Measurements from ENCODE around the gene APC2. TPM values are rescaled to one million over a fixed set of nuclear protein-coding genes. Genes with fewer than 3 reads are reported as not detected.

APC2 gene
- total RNA-seq, 1 experiment from 2014 or later = 1.6 TPM

DNA sequence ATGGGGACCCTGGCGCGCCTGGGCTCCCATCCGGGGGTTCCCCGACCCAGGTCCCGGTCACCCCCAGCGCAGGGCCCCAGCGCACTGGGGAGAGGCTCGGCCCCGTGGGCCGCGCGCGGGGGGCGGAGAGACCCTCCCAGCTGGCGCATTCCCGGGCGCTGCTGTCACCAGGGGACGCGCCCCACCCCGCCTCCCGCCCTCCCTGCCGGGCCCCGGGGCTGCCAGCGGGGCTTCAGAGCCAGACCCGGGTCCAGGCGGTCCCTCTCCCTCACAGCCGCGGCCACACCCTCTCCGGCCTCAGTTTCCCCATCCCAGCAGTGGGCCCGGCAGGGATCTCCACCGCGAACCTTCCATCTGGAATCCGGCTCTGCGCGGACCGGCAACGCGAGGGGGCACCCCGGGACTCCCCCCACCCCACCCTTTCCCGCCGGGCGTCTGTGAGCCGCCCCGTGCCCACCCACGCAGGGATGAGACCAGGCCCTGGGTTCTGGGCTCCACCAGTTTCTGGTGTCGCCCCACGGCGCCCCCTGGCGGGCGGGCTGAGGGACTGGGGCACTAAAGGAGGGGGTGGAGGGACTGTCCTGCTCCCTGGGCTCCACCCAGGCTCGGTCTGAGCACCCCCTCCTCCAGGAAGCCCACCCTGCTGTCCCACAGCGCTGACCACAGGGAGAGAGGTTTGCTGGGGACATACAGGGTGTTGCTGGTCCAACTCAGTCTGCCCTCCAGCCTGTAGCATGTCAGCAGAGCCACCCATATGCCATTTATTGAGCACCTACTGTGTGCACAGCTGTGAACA is 63.8 kb downstream of the APC2 start:
- TSS peak; percentile 65 for BruUV-seq (replicated peaks)
- peak overlapping the region; percentile 69 for H3K4me3 ChIP-seq
- H3K4me2 ChIP-seq = peak overlapping the region; percentile 68
- ChIA-PET CTCF (interaction anchor here (0.6 to 0.7 kb wide), 2 partner anchors 14 to 157 kb away, joined by 5 to 16 read pairs; no protein-coding TSS in a partner anchor), POLR2A (ENCODE audit: unreplicated experiment) (interaction anchor here (0.5 kb wide), 1 partner anchor 1825 kb away, joined by 3 read pairs; no protein-coding TSS in a partner anchor)
- H3K79me2 ChIP-seq (ENCODE audit: low read depth) = no peaks in the 10 kb centered on the region
- H3K4me1 ChIP-seq (replicated peaks; ENCODE audit: insufficient read depth) = no peaks in the 10 kb centered on the region; the same call in 1 of the 2 replicates
- H2AFZ ChIP-seq = no peak overlapping the region
- H4K20me1 ChIP-seq (ENCODE audit: insufficient read depth) = no peaks in the 10 kb centered on the region
- peaks cover 4% of the 10 kb centered on the region for H3F3A ChIP-seq (ENCODE audit: insufficient read depth, low read depth)
- DNase-seq = peak in 1 of 2 experiments; percentile 62
- TF ChIP-seq EZH2 (IDR thresholded peaks at IDR 0.05; ENCODE audit: low read depth) = no peak
- TF ChIP-seq, protein P1, sequence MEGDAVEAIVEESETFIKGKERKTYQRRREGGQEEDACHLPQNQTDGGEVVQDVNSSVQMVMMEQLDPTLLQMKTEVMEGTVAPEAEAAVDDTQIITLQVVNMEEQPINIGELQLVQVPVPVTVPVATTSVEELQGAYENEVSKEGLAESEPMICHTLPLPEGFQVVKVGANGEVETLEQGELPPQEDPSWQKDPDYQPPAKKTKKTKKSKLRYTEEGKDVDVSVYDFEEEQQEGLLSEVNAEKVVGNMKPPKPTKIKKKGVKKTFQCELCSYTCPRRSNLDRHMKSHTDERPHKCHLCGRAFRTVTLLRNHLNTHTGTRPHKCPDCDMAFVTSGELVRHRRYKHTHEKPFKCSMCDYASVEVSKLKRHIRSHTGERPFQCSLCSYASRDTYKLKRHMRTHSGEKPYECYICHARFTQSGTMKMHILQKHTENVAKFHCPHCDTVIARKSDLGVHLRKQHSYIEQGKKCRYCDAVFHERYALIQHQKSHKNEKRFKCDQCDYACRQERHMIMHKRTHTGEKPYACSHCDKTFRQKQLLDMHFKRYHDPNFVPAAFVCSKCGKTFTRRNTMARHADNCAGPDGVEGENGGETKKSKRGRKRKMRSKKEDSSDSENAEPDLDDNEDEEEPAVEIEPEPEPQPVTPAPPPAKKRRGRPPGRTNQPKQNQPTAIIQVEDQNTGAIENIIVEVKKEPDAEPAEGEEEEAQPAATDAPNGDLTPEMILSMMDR (conservative IDR thresholded peaks at IDR 0.05) = peak; percentile 75
- H3K27ac ChIP-seq = no peak overlapping the region
- no peaks in the 10 kb centered on the region for H3K9me3 ChIP-seq (ENCODE audit: insufficient read depth, low read depth)
- H3K27me3 ChIP-seq (ENCODE audit: insufficient read depth, low read depth) = no peaks in the 10 kb centered on the region
- H3K36me3 ChIP-seq (ENCODE audit: low read depth) = no peaks in the 10 kb centered on the region
- intact Hi-C loops (cut with micrococcal nuclease; ENCODE audit: unreplicated experiment) = no loop called here
- H3K9me2 ChIP-seq (ENCODE audit: insufficient read depth) = no peaks in the 10 kb centered on the region

DNA sequence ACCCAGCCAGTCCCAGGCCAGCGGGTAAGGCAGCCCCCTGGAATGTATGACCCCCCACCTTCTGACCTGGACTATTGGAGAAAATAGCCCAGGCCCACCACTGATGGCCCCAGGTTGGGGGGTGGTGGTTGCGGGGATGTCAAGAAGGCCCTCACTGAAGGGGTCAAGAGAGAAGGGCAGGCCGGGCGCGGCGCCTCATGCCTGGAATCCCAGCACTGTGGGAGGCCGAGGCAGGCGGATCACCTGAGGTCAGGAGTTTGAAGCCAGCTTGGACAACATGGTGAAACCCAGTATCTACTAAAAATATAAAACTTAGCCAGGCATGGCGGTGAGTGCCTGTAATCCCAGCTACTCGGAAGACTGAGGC is 64.4 kb downstream of the APC2 start:
- Histone ChIP-seq H3K4me3 (no peak overlapping the region), H3K27me3 (ENCODE audit: insufficient read depth, low read depth) (no peaks in the 10 kb centered on the region), H3K4me2 (no peak overlapping the region), H3K36me3 (ENCODE audit: low read depth) (no peaks in the 10 kb centered on the region), H4K20me1 (ENCODE audit: insufficient read depth) (no peaks in the 10 kb centered on the region), H3K4me1 (replicated peaks; ENCODE audit: insufficient read depth) (no peaks in the 10 kb centered on the region; the same call in 1 of the 2 replicates), H3K79me2 (ENCODE audit: low read depth) (no peaks in the 10 kb centered on the region), H3F3A (ENCODE audit: insufficient read depth, low read depth) (no peaks in the 10 kb centered on the region), H3K27ac (no peak overlapping the region), H3K9me3 (ENCODE audit: insufficient read depth, low read depth) (no peaks in the 10 kb centered on the region), H2AFZ (no peak overlapping the region), H3K9me2 (ENCODE audit: insufficient read depth) (no peaks in the 10 kb centered on the region)
- intact Hi-C loops (cut with micrococcal nuclease; ENCODE audit: unreplicated experiment) = no loop called here
- BruUV-seq (replicated peaks) = no TSS peak
- no peak for DNase-seq
- CTCF ChIA-PET = interaction anchor here (0.6 to 0.7 kb wide), 2 partner anchors 14 to 157 kb away, joined by 5 to 16 read pairs; no protein-coding TSS in a partner anchor
- TF ChIP-seq, protein P1 (conservative IDR thresholded peaks at IDR 0.05) = no peak
- no peak for TF ChIP-seq EZH2 (IDR thresholded peaks at IDR 0.05; ENCODE audit: low read depth)
- POLR2A ChIA-PET (ENCODE audit: unreplicated experiment) = no interaction called here

DNA sequence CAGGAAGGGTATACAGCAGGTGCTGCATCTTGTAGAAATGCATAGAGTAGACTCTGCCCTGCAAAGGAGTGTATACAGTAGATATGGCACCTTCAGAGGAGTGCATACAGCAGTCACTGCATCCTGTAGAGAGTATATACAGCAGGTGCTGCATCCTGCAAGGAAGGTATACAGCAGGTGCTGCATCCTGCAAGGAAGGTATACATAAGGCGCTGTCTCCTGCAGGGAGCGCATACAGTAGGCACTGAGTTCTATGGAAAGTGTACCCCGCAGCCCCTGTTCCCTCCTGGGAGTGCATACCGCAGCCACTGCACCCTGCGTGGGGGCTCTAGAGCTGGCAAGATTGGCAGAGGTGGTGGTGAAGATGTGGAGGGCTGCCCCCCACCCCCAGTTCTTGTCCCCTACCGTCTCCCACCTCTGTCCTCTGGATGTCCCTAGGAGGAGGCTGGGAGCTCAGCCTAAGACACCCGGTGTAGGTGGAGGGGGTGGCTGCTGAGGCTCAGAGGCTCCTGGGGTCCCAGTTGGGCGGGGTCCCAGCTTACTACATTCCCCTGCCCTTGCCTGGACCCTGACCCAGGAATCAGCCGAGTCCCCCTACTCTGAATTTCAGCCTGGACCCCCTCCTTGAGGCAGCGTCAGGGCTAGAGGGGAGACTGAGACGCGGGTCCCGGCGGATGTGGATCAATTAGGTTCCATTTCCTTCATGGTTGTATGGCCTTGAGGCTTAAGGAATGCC is 65.2 kb downstream of the APC2 start:
- ChIA-PET CTCF (interaction anchor here (0.6 to 0.9 kb wide), 2 partner anchors 271 to 850 kb away, joined by 3 to 6 read pairs; no protein-coding TSS in a partner anchor), POLR2A (ENCODE audit: unreplicated experiment) (no interaction called here)
- Histone ChIP-seq H2AFZ (no peak overlapping the region), H3K36me3 (ENCODE audit: low read depth) (no peaks in the 10 kb centered on the region), H3K27ac (no peak overlapping the region), H3K4me3 (no peak overlapping the region), H3K9me2 (ENCODE audit: insufficient read depth) (no peaks in the 10 kb centered on the region), H3F3A (ENCODE audit: insufficient read depth, low read depth) (no peaks in the 10 kb centered on the region), H3K4me2 (no peak overlapping the region), H3K4me1 (replicated peaks; ENCODE audit: insufficient read depth) (no peaks in the 10 kb centered on the region; the same call in 1 of the 2 replicates), H3K27me3 (ENCODE audit: insufficient read depth, low read depth) (no peaks in the 10 kb centered on the region), H4K20me1 (ENCODE audit: insufficient read depth) (no peaks in the 10 kb centered on the region), H3K79me2 (ENCODE audit: low read depth) (no peaks in the 10 kb centered on the region), H3K9me3 (ENCODE audit: insufficient read depth, low read depth) (no peaks in the 10 kb centered on the region)
- no peak for DNase-seq
- BruUV-seq (replicated peaks) = no TSS peak
- intact Hi-C loops (cut with micrococcal nuclease; ENCODE audit: unreplicated experiment) = no loop called here
- TF ChIP-seq, protein P1 (conservative IDR thresholded peaks at IDR 0.05) = no peak
- TF ChIP-seq EZH2 (IDR thresholded peaks at IDR 0.05; ENCODE audit: low read depth) = no peak

All from PC-9 (cell line).